Right ventricle myocardium superior (tissue), 1 donor: Measurements from ENCODE around the gene MMS19. TPM values are rescaled to one million over a fixed set of nuclear protein-coding genes. Genes with fewer than 3 reads are reported as not detected.
"Not testable (repeated sequence)": the region's sequence is repeated elsewhere in the genome, so short reads cannot be mapped to it uniquely, and the experiment has no call there.

Experiments used
- ATAC-seq: fragments of 200-7000 bp; cut with Tn5 transposase; one replicate; pipeline ENCODE4 v1.9.1; 2020; ENCODE audit warnings: mild to moderate bottlenecking; ENCODE audit not compliant: poor library complexity
- DNase-seq: peaks from one replicate; pipeline ENCODE4 v3.0.0-alpha.2; 2020
- intact Hi-C: fragments of 100-400 bp; cut with DNase I; formaldehyde crosslinking; loops from one replicate; pipeline ENCODE4 v1.11.2; 2022
- total RNA-seq: library from RNA; stranded (reverse); fragmentation: NEBNext Ultra II Directional; extraction: Animal tissue kit (Norgen Biotek cat#: 25700); gene quantifications from one replicate; pipeline ENCODE4 v1.2.1, GENCODE V29; 2021
- donor health status: DM: no; HTN: yes; CAD: no; lungs with severe emphysema.

The MMS19 gene
- total RNA-seq, 1 donor from 2014 or later, result 34.0 TPM

GRCh38 chr10:97531401-97531986, 33.3 kb upstream of the MMS19 start:
- intact Hi-C loops, result no loop called here
- no peak for DNase-seq
- ATAC-seq, result no peak

GRCh38 chr10:97529685-97530465, 31.7 kb upstream of the MMS19 start:
- DNase-seq, result no peak
- intact Hi-C loops, result no loop called here
- peak; percentile 30 for ATAC-seq

GRCh38 chr10:97528876-97529275, 30.7 kb upstream of the MMS19 start:
- intact Hi-C loops, DNase-seq, ATAC-seq: not testable (repeated sequence)

- no peak for ATAC-seq
- intact Hi-C loops, result no loop called here
- DNase-seq, result no peak
These were observed 27.5 kb upstream of the MMS19 start for GRCh38 chr10:97525683-97526110.

- DNase-seq, result no peak
- intact Hi-C loops, result no loop called here
- ATAC-seq, result no peak
These were observed 26.9 kb upstream of the MMS19 start for GRCh38 chr10:97525086-97525485.

GRCh38 chr10:97522937-97523336, 24.7 kb upstream of the MMS19 start:
- DNase-seq (no peak), ATAC-seq (no peak)
- intact Hi-C loops, result no loop called here

GRCh38 chr10:97522071-97522470, 23.8 kb upstream of the MMS19 start:
- ATAC-seq (peak; percentile 45), DNase-seq (no peak)
- intact Hi-C loops, result no loop called here

- peak; percentile 29 for ATAC-seq
These were observed 22.9 kb upstream of the MMS19 start for GRCh38 chr10:97520978-97521761.

GRCh38 chr10:97520520-97520919, 22.3 kb upstream of the MMS19 start:
- DNase-seq, result no peak
- intact Hi-C loops, result no loop called here
- ATAC-seq, result no peak

More at GRCh38 chr10:97520978-97521761, 22.9 kb upstream of the MMS19 start:
- no peak for DNase-seq
- intact Hi-C loops, result no loop called here

- intact Hi-C loops, result no loop called here
- ATAC-seq, result no peak
- no peak for DNase-seq
These were observed 21.1 kb upstream of the MMS19 start for GRCh38 chr10:97519342-97519741.

GRCh38 chr10:97518301-97519043, 20.2 kb upstream of the MMS19 start:
- intact Hi-C loops, result no loop called here

GRCh38 chr10:97517778-97518300, 19.6 kb upstream of the MMS19 start:
- intact Hi-C loops, result no loop called here
- no peak for DNase-seq
- ATAC-seq, result no peak

More at GRCh38 chr10:97518301-97519043, 20.2 kb upstream of the MMS19 start:
- peak; percentile 25 for ATAC-seq
- DNase-seq, result no peak

- intact Hi-C loops, result no loop called here
- ATAC-seq (no peak), DNase-seq (no peak)
These were observed 19.0 kb upstream of the MMS19 start for GRCh38 chr10:97517096-97517750.

GRCh38 chr10:97515271-97515978, 17.2 kb upstream of the MMS19 start:
- intact Hi-C loops, result no loop called here
- no peak for ATAC-seq

GRCh38 chr10:97514344-97514743, 16.1 kb upstream of the MMS19 start:
- intact Hi-C loops, result no loop called here
- no peak for DNase-seq
- ATAC-seq, result peak; percentile 77

More at GRCh38 chr10:97515271-97515978, 17.2 kb upstream of the MMS19 start:
- DNase-seq, result no peak

GRCh38 chr10:97512993-97513392, 14.8 kb upstream of the MMS19 start:
- intact Hi-C loops, result no loop called here
- ATAC-seq (no peak), DNase-seq (no peak)

GRCh38 chr10:97511711-97512440, 13.7 kb upstream of the MMS19 start:
- intact Hi-C loops, result no loop called here
- DNase-seq (peak; percentile 66), ATAC-seq (peak; percentile 42)
